Effector memory CD4-positive, alpha-beta T cell (primary cell): ENCODE data around the gene FOXC2.

Source experiments
- DNase-seq, 3 donors: peaks; one replicate each; pipeline ENCODE4 v3.0.0-alpha.2; 2020
- H3K27ac ChIP-seq: 2 replicates; pipeline ENCODE4 v1.7.0; 2013; ENCODE audit warnings: mild to moderate bottlenecking, low read length, moderate library complexity; ENCODE audit not compliant: insufficient read depth, poor library complexity, severe bottlenecking
- H3K27me3 ChIP-seq: replicated peaks from 2 replicates; pipeline ENCODE4 v1.7.0; 2013; ENCODE audit warnings: mild to moderate bottlenecking, low read length; ENCODE audit not compliant: insufficient read depth, control insufficient read depth, poor library complexity, severe bottlenecking
- H3K36me3 ChIP-seq: 2 replicates; pipeline ENCODE4 v1.7.0; 2013; ENCODE audit warnings: mild to moderate bottlenecking, low read length, moderate library complexity; ENCODE audit not compliant: control insufficient read depth, insufficient read depth
- H3K4me1 ChIP-seq: 2 replicates; pipeline ENCODE4 v1.7.0; 2013; ENCODE audit warnings: low read length, mild to moderate bottlenecking; ENCODE audit not compliant: control insufficient read depth, insufficient read depth, poor library complexity, severe bottlenecking
- H3K4me3 ChIP-seq: 2 replicates; pipeline ENCODE4 v1.7.0; 2013; ENCODE audit warnings: low read length, low read depth, mild to moderate bottlenecking; ENCODE audit not compliant: insufficient read depth, poor library complexity, severe bottlenecking
- H3K9me3 ChIP-seq: 2 replicates; pipeline ENCODE4 v1.7.0; 2013; ENCODE audit warnings: mild to moderate bottlenecking, low read length, moderate library complexity; ENCODE audit not compliant: control insufficient read depth

FOXC2 gene

GRCh38 chr16:86578611-86579267 is 12.1 kb downstream of the FOXC2 start:
- DNase-seq = no peak
- Histone ChIP-seq H3K9me3 (no peaks in the 10 kb centered on the region), H3K27me3 (peaks cover 29% of the 10 kb centered on the region), H3K4me3 (no peak overlapping the region), H3K27ac (no peak overlapping the region), H3K36me3 (no peaks in the 10 kb centered on the region), H3K4me1 (peaks cover 8% of the 10 kb centered on the region)

- Histone ChIP-seq H3K4me1 (peaks cover 8% of the 10 kb centered on the region), H3K36me3 (no peaks in the 10 kb centered on the region), H3K27ac (no peak overlapping the region), H3K4me3 (no peak overlapping the region), H3K27me3 (peaks cover 29% of the 10 kb centered on the region), H3K9me3 (no peaks in the 10 kb centered on the region)
- no peak for DNase-seq
Measured at GRCh38 chr16:86579268-86580062, 12.8 kb downstream of the FOXC2 start.

DNA sequence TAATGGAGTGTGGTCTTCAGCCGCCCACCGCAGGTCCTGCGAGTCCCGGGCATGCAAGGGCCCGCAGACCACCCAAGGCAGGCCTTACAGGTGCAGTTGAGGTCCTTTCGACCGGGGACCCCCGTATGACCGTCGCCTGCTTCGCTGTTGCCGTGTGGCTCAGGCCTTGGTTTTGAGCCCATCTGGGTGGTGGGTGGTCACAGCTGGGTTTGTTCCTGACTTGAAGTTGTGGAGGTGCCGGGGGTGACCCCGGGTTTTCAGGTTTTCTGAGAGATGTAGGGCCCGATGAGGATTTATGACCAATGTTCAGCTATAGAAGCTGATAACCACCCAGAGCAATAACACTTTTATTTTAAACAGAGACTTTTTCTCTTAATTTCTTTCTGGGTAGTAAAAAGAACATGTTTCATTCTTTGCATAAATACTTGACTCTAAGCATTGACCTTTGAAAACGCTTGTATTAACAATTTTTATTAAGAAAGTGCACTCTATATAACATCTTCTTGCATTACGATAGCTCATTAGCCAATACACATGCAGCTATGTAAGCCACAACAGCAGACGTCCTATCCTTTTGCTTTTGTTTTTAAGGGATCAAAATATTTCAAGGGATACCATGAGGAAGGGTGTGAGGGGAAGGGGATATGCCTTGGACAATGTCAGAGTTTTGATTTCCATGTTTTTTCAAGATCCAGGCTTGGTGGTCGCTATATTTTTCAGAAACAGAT is 13.6 kb downstream of the FOXC2 start:
- Histone ChIP-seq H3K27me3 (peaks cover 24% of the 10 kb centered on the region), H3K9me3 (no peaks in the 10 kb centered on the region), H3K4me1 (peaks cover 8% of the 10 kb centered on the region), H3K27ac (no peak overlapping the region), H3K4me3 (no peak overlapping the region), H3K36me3 (no peaks in the 10 kb centered on the region)
- no peak for DNase-seq

DNA sequence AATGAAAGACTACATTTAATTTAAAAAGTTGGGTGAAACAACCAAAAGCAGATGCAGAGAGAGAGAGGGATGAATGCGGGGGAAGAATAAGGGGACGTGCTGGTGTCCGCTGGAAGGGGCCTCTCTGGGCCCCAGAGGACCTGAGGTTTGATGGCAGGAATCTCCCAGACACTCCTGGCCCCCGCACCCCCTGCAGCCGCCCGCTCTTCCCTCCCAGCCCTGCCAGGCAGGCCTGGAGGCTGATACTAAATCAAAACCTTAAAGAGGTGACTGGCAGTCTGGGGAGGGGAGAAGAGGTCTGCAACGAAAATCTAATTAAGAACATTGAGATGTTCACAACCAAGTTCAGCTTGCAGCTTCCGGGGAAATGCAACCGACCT is 14.2 kb downstream of the FOXC2 start:
- Histone ChIP-seq H3K4me3 (no peak overlapping the region), H3K27ac (no peak overlapping the region)

DNA sequence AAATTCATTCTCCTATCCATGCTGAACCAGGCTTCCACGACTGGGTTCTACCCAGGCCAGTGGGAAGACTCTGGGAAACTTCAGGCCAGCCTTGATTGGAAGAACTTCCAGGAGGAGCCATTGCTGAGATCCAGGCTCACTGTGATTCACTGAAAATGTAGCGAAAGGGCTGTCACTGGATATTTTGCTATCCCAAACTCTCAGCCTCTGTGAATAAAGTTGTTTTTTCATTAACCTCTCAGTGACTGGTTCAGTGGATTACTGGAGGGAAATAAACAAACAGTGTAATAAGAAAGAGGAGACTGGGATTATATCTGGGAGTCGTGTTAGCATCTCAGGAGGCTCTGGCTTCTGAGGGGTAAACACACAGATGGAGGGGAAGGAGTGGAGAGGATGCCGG is 14.8 kb downstream of the FOXC2 start:
- no peak for DNase-seq
- Histone ChIP-seq H3K4me3 (no peak overlapping the region), H3K27me3 (peaks cover 16% of the 10 kb centered on the region), H3K27ac (no peak overlapping the region), H3K36me3 (no peaks in the 10 kb centered on the region), H3K4me1 (peaks cover 1% of the 10 kb centered on the region), H3K9me3 (no peaks in the 10 kb centered on the region)

More for the DNA sequence above, 14.2 kb downstream of the FOXC2 start:
- no peaks in the 10 kb centered on the region for H3K36me3 ChIP-seq
- no peaks in the 10 kb centered on the region for H3K9me3 ChIP-seq
- peaks cover 19% of the 10 kb centered on the region for H3K27me3 ChIP-seq
- peaks cover 6% of the 10 kb centered on the region for H3K4me1 ChIP-seq
- no peak for DNase-seq

- H3K36me3 ChIP-seq = no peaks in the 10 kb centered on the region
- no peak overlapping the region for H3K4me3 ChIP-seq
- peaks cover 3% of the 10 kb centered on the region for H3K27me3 ChIP-seq
- H3K4me1 ChIP-seq = no peaks in the 10 kb centered on the region
- no peak for DNase-seq
- no peak overlapping the region for H3K27ac ChIP-seq
- H3K9me3 ChIP-seq = no peaks in the 10 kb centered on the region
Measured at GRCh38 chr16:86584071-86584685, 17.5 kb downstream of the FOXC2 start.

- Histone ChIP-seq H3K27me3 (peaks cover 3% of the 10 kb centered on the region), H3K27ac (no peak overlapping the region), H3K4me1 (no peaks in the 10 kb centered on the region), H3K4me3 (no peak overlapping the region), H3K9me3 (no peaks in the 10 kb centered on the region), H3K36me3 (no peaks in the 10 kb centered on the region)
- no peak for DNase-seq
Measured at GRCh38 chr16:86584726-86585721, 18.4 kb downstream of the FOXC2 start.

GRCh38 chr16:86585821-86586611 is 19.4 kb downstream of the FOXC2 start:
- H3K4me1 ChIP-seq = no peaks in the 10 kb centered on the region
- H3K27ac ChIP-seq = no peak overlapping the region
- H3K4me3 ChIP-seq = no peak overlapping the region
- no peaks in the 10 kb centered on the region for H3K36me3 ChIP-seq
- H3K27me3 ChIP-seq = peaks cover 3% of the 10 kb centered on the region
- DNase-seq = no peak
- no peaks in the 10 kb centered on the region for H3K9me3 ChIP-seq
